Uterus (tissue), 4 donors: ENCODE results near the gene PLEKHG3. TPM values are rescaled to one million over a fixed set of nuclear protein-coding genes. Genes with fewer than 3 reads are reported as not detected.

Experiments used
- DNase-seq, 2 donors: peaks; one replicate each; pipeline ENCODE4 v3.0.0-alpha.2; 2019 to 2020
- H3K27ac ChIP-seq, 2 donors: fragments of 200-600 bp; sonication (generic); 1 replicate in 1 of 2; 2 replicates in 1 of 2; pipeline ENCODE4 v1.5.1; 2016 to 2018
- H3K27me3 ChIP-seq, 2 donors: fragments of 200-600 bp; sonication (generic); one replicate each; pipeline ENCODE4 v1.5.1; 2018 to 2019; ENCODE audit warnings: control low read depth in 1 of 2
- H3K36me3 ChIP-seq, 2 donors: fragments of 200-600 bp; sonication (generic); one replicate each; pipeline ENCODE4 v1.5.1; 2019; ENCODE audit warnings: control low read depth in 1 of 2
- H3K4me1 ChIP-seq, 2 donors: fragments of 200-600 bp; sonication (generic); one replicate each; pipeline ENCODE4 v1.5.1; 2018 to 2019; ENCODE audit warnings: control low read depth in 1 of 2
- H3K4me3 ChIP-seq, 2 donors: fragments of 200-600 bp; sonication (generic); 1 replicate in 1 of 2; 2 replicates in 1 of 2; pipeline ENCODE4 v1.5.1; 2018 to 2019; ENCODE audit warnings: mild to moderate bottlenecking in 1 of 2
- H3K9me3 ChIP-seq, 2 donors: fragments of 200-600 bp; sonication (generic); one replicate each; pipeline ENCODE4 v1.5.1; 2019; ENCODE audit warnings: control low read depth in 1 of 2
- CTCF ChIP-seq, 4 experiments: fragments of 200-600 bp in 2 of 4; fragments of 450-650 bp in 2 of 4; sonication (generic) in 2 of 4; IDR thresholded peaks; one replicate each; pipeline ENCODE4 v1.5.1; 2016 to 2019; ENCODE audit warnings: antibody characterized with exemption in 4 of 4, mild to moderate bottlenecking in 2 of 4, moderate library complexity in 1 of 4
- POLR2A ChIP-seq, 2 donors: fragments of 450-650 bp; IDR thresholded peaks; one replicate each; pipeline ENCODE4 v1.6.1; 2016; ENCODE audit warnings: antibody characterized with exemption in 2 of 2, mild to moderate bottlenecking in 1 of 2, moderate library complexity in 1 of 2
- intact Hi-C: fragments of 100-400 bp; cut with DNase I; formaldehyde crosslinking; loops from one replicate; pipeline ENCODE4 v1.15.1; 2023; ENCODE audit warnings: low total_unique reads
- total RNA-seq, 4 donors: library from RNA; depleted of rRNA in 3 of 4; stranded (reverse); fragments of >200 nt in 3 of 4; gene quantifications; one replicate each; pipeline versions ENCODE4 v1.1.0 to v1.2.4, GENCODE V29; 2014 to 2023
- donor health status: DM: yes; HTN: yes; CAD: no.

The PLEKHG3 gene
- total RNA-seq, 4 donors from 2014 or later = 40.5 to 178 (median 59.7) TPM

GRCh38 chr14:64745511-64746091 is 41.4 kb downstream of the PLEKHG3 start:
- H3K36me3 ChIP-seq = no peaks in the 10 kb centered on the region

GRCh38 chr14:64746298-64747250 is 42.4 kb downstream of the PLEKHG3 start:
- intact Hi-C loops = no loop called here
- peak overlapping the region; percentile 64 to 70 for H3K27ac ChIP-seq
- H3K27me3 ChIP-seq = no peaks in the 10 kb centered on the region
- H3K4me1 ChIP-seq = peaks cover 0 to 8% of the 10 kb centered on the region in 2 donors
- no peak overlapping the region for H3K4me3 ChIP-seq
- DNase-seq = no peak
- no peaks in the 10 kb centered on the region for H3K36me3 ChIP-seq
- TF ChIP-seq CTCF (IDR thresholded peaks at IDR 0.05) = no peak
- TF ChIP-seq POLR2A (IDR thresholded peaks at IDR 0.05) = no peak
- H3K9me3 ChIP-seq = no peaks in the 10 kb centered on the region

More at GRCh38 chr14:64745511-64746091, 41.4 kb downstream of the PLEKHG3 start:
- TF ChIP-seq CTCF (IDR thresholded peaks at IDR 0.05) (peak; percentile 9 to 25 (median 14)), POLR2A (IDR thresholded peaks at IDR 0.05) (no peak)
- Histone ChIP-seq H3K27ac (peak overlapping the region; percentile 64 to 70), H3K9me3 (no peaks in the 10 kb centered on the region), H3K4me1 (peaks cover 0 to 8% of the 10 kb centered on the region in 2 donors), H3K27me3 (no peaks in the 10 kb centered on the region), H3K4me3 (no peak overlapping the region)
- DNase-seq = no peak
- intact Hi-C loops = no loop called here

GRCh38 chr14:64747327-64747726 is 43.1 kb downstream of the PLEKHG3 start:
- intact Hi-C loops = no loop called here
- DNase-seq = no peak
- no peaks in the 10 kb centered on the region for H3K36me3 ChIP-seq
- H3K4me1 ChIP-seq = peaks cover 0 to 8% of the 10 kb centered on the region in 2 donors
- peak overlapping the region; percentile 64 to 70 for H3K27ac ChIP-seq
- H3K27me3 ChIP-seq = no peaks in the 10 kb centered on the region
- no peaks in the 10 kb centered on the region for H3K9me3 ChIP-seq
- TF ChIP-seq POLR2A (IDR thresholded peaks at IDR 0.05) (no peak), CTCF (IDR thresholded peaks at IDR 0.05) (no peak)
- H3K4me3 ChIP-seq = no peak overlapping the region

- no peak for DNase-seq
- Histone ChIP-seq H3K27ac (no peak overlapping the region), H3K4me3 (no peak overlapping the region), H3K4me1 (peaks cover 0 to 8% of the 10 kb centered on the region in 2 donors), H3K36me3 (no peaks in the 10 kb centered on the region), H3K9me3 (no peaks in the 10 kb centered on the region), H3K27me3 (no peaks in the 10 kb centered on the region)
- intact Hi-C loops = no loop called here
- no peak for TF ChIP-seq CTCF (IDR thresholded peaks at IDR 0.05)
- no peak for TF ChIP-seq POLR2A (IDR thresholded peaks at IDR 0.05)
Observed at GRCh38 chr14:64748521-64748920, 44.3 kb downstream of the PLEKHG3 start.
